ENCODE results near the gene LINC01488.

DNA sequence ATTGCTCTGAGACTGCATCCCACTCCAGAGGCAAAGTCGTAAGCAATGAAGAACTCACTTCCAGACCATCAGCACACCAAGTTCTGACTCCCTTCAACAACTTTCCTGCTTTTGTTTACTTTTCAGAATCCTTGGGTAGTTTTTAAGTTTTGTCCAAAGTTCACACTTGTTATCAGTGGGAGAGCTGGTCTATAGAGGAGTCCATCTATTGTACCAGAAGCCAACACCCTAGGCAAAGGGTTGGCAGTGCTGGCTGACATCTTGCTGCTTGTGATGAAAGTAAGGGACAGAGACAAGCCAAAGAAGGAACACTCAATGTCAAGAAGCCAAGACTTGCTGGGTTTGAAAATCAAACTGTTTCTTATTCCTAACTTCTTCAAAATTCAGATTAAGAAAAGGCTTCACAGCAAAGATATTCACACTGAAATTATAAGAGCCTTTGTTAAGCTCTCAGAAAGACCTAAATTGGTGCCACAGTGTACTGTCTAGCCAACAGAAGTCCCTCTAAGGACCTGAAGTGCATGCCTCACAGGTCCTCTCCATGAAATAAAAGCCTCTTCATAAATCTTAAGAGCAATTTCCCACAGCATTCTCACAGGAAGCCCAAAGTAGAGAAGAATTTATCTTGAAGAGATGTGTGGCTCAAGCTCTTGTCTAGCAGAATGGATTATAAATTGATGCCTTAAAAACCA lies 21.5 kb upstream of the LINC01488 start:
- TF ChIP-seq YY1 (IDR thresholded peaks at IDR 0.05; ENCODE audit: insufficient read depth, insufficient read length) (no peak), ZNF274 (IDR thresholded peaks at IDR 0.05; ENCODE audit: low read depth, low read length) (no peak), SUZ12 (IDR thresholded peaks at IDR 0.05; ENCODE audit: extremely low read depth, insufficient read depth, insufficient read length) (no peak)
